GM18526 (cell line): ENCODE measurements around the gene ZIC2.

ENCODE experiments used
- POLR2A ChIP-seq: IDR thresholded peaks from 3 replicates; pipeline ENCODE4 v1.6.1; 2011; ENCODE audit not compliant: insufficient read length; ENCODE audit errors: extremely low read depth

The ZIC2 gene

GRCh38 chr13:99970651-99971575 is 10.7 kb upstream of the ZIC2 start:
- no peak for TF ChIP-seq POLR2A

- TF ChIP-seq POLR2A = no peak
Observed at GRCh38 chr13:99971576-99972189, 9.9 kb upstream of the ZIC2 start, which contains the start of gene ZIC5. Gene ZIC5 (minus strand): TSS chr13:99971767. CDS start chr13:99971603, 164 bp downstream.

GRCh38 chr13:99972190-99972731 is 9.3 kb upstream of the ZIC2 start:
- no peak for TF ChIP-seq POLR2A

GRCh38 chr13:99973163-99973807 is 8.3 kb upstream of the ZIC2 start:
- no peak for TF ChIP-seq POLR2A

- no peak for TF ChIP-seq POLR2A
Observed at GRCh38 chr13:99973808-99974185, 7.8 kb upstream of the ZIC2 start.

- TF ChIP-seq POLR2A = no peak
Observed at GRCh38 chr13:99974296-99974938, 7.2 kb upstream of the ZIC2 start.

- no peak for TF ChIP-seq POLR2A
Observed at GRCh38 chr13:99974939-99975561, 6.5 kb upstream of the ZIC2 start.

GRCh38 chr13:99975626-99976025 is 6.0 kb upstream of the ZIC2 start:
- no peak for TF ChIP-seq POLR2A

- no peak for TF ChIP-seq POLR2A
Observed at GRCh38 chr13:99976575-99976974, 5.0 kb upstream of the ZIC2 start.

- no peak for TF ChIP-seq POLR2A
Observed at GRCh38 chr13:99977334-99977911, 4.2 kb upstream of the ZIC2 start.

GRCh38 chr13:99977912-99978798 is 3.4 kb upstream of the ZIC2 start:
- no peak for TF ChIP-seq POLR2A

- TF ChIP-seq POLR2A = no peak
Observed at GRCh38 chr13:99978799-99979452, 2.7 kb upstream of the ZIC2 start.
